HepG2 (cell line): ENCODE data around the gene THOC5. TPM values are rescaled to one million over a fixed set of nuclear protein-coding genes. Genes with fewer than 3 reads are reported as not detected.

ENCODE experiments used
- AFF4 ChIP-seq: sonication (generic); formaldehyde crosslinking; IDR thresholded peaks from 2 replicates; pipeline ENCODE4 v1.4.0; 2020; ENCODE audit warnings: missing genetic modification reagents
- ATM ChIP-seq: fragments of 450-650 bp; IDR thresholded peaks from 2 replicates; pipeline ENCODE4 v1.7.1; 2017; ENCODE audit warnings: mild to moderate bottlenecking, borderline replicate concordance
- CEBPZ ChIP-seq: IDR thresholded peaks from 2 replicates; pipeline ENCODE4 v1.6.1; 2012; ENCODE audit warnings: low read length, improper control_type of control experiment
- CENPBD1 ChIP-seq: sonication (generic); formaldehyde crosslinking; IDR thresholded peaks from 2 replicates; pipeline ENCODE4 v1.8.0; 2022; ENCODE audit warnings: missing genetic modification reagents, low read depth, mild to moderate bottlenecking, borderline replicate concordance
- HCFC1 ChIP-seq: fragments of 150-350 bp; IDR thresholded peaks from 2 replicates; pipeline ENCODE4 v1.6.1; 2014; ENCODE audit warnings: low read depth, low read length
- PAXIP1 ChIP-seq: sonication (generic); formaldehyde crosslinking; conservative IDR thresholded peaks from 2 replicates; pipeline ENCODE4 v1.4.0; 2020; ENCODE audit warnings: mild to moderate bottlenecking, missing genetic modification reagents, moderate library complexity
- PHF8 ChIP-seq: sonication (generic); formaldehyde crosslinking; IDR thresholded peaks from 2 replicates; pipeline ENCODE4 v1.5.0; 2020; ENCODE audit warnings: missing genetic modification reagents
- RFX3 ChIP-seq: IDR thresholded peaks from 2 replicates; pipeline ENCODE4 v1.6.1; 2016; ENCODE audit warnings: missing biosample characterization, missing genetic modification reagents
- SMAD3 ChIP-seq: sonication (generic); formaldehyde crosslinking; IDR thresholded peaks from 2 replicates; pipeline ENCODE4 v1.4.0; 2020; ENCODE audit warnings: missing genetic modification reagents
- ZBTB4 ChIP-seq: sonication (generic); formaldehyde crosslinking; IDR thresholded peaks from 2 replicates; pipeline ENCODE4 v1.4.0; 2020; ENCODE audit warnings: missing genetic modification reagents, mild to moderate bottlenecking, borderline replicate concordance
- ZBTB7A ChIP-seq: sonication (generic); formaldehyde crosslinking; IDR thresholded peaks from 2 replicates; pipeline ENCODE4 v1.8.0; 2022; ENCODE audit warnings: mild to moderate bottlenecking, missing genetic modification reagents
- ZFX ChIP-seq: sonication (generic); formaldehyde crosslinking; IDR thresholded peaks from 2 replicates; pipeline ENCODE4 v1.4.0; 2020; ENCODE audit warnings: mild to moderate bottlenecking, low read depth, missing genetic modification reagents, moderate library complexity
- ZNF432 ChIP-seq: sonication (generic); formaldehyde crosslinking; IDR thresholded peaks from 2 replicates; pipeline ENCODE4 v1.5.0; 2020; ENCODE audit warnings: missing genetic modification reagents, mild to moderate bottlenecking, borderline replicate concordance
- polyA plus RNA-seq, 8 experiments: library from polyadenylated mRNA; depleted of rRNA in 3 of 8; stranded (reverse) in 7 of 8; unstranded in 1 of 8; fragments of >200 nt; fragmentation: Illumina TruSeq in 4 of 8; extraction: Trizol in 4 of 8; gene quantifications; 2 replicates each; pipeline versions ENCODE4 v1.2.1 to v1.2.3, GENCODE V29; 2011 to 2016; ENCODE audit warnings: low read depth in 4 of 8, missing spikeins in 1 of 8, mixed read lengths in 1 of 8; ENCODE audit not compliant: insufficient read depth in 1 of 8
- total RNA-seq, 5 experiments: library from RNA; depleted of rRNA; stranded (reverse); fragments of >200 nt; fragmentation: Illumina TruSeq; extraction: Trizol; gene quantifications; 2 replicates each; pipeline ENCODE4 v1.2.3, GENCODE V29; 2016; ENCODE audit warnings: low read depth in 1 of 5

Gene THOC5
- total and polyA plus RNA-seq, 2 of the 13 experiments (the other 11 are each of a cell fraction or from before 2014, with no cell fraction given) = 45.8 to 46.7 TPM

- peak; percentile 75 for TF ChIP-seq PAXIP1
- TF ChIP-seq PHF8 (CRISPR knock-in tag) = peak; percentile 65
- TF ChIP-seq ZFX (CRISPR knock-in tag) = peak; percentile 82
- TF ChIP-seq ZBTB4 (CRISPR knock-in tag) = peak; percentile 47; the same call in 1 of the 2 replicates
- TF ChIP-seq ZBTB7A = no peak
- peak; percentile 60 for TF ChIP-seq HCFC1
- peak; percentile 52; the same call in 1 of the 2 replicates for TF ChIP-seq SMAD3 (CRISPR knock-in tag)
- TF ChIP-seq ATM = no peak
- TF ChIP-seq AFF4 (CRISPR knock-in tag) = no peak
- no peak for TF ChIP-seq RFX3 (CRISPR knock-in tag)
- no peak for TF ChIP-seq CENPBD1 (CRISPR knock-in tag)
- TF ChIP-seq ZNF432 (CRISPR knock-in tag) = no peak
- no peak for TF ChIP-seq CEBPZ
Measured at GRCh38 chr22:29553351-29554224, at the start of gene THOC5 (continued).
